Stomach (tissue), 9 donors: ENCODE results near the gene RPL36AL. TPM values are rescaled to one million over a fixed set of nuclear protein-coding genes. Genes with fewer than 3 reads are reported as not detected.
A peak's percentile ranks its signal among the peaks of the same experiment; 100 is the strongest.

Source experiments
- DNase-seq, 2 donors: peaks; one replicate each; pipeline versions ENCODE4 v3.0.0 to v3.0.0-alpha.2; 2013 to 2019
- H3K27ac ChIP-seq, 5 donors: fragments of 200-600 bp in 4 of 5; sonication (generic) in 4 of 5; one replicate each; pipeline ENCODE4 v1.5.1; 2013 to 2019; ENCODE audit warnings: mild to moderate bottlenecking in 1 of 5, moderate library complexity in 1 of 5
- H3K27me3 ChIP-seq, 3 donors: fragments of 200-600 bp; sonication (generic); one replicate each; pipeline ENCODE4 v1.5.1; 2017 to 2019; ENCODE audit warnings: mixed run types in 1 of 3
- H3K36me3 ChIP-seq, 4 donors: fragments of 200-600 bp; sonication (generic); 1 replicate in 3 of 4; 2 replicates in 1 of 4; pipeline ENCODE4 v1.5.1; 2016 to 2019
- H3K4me1 ChIP-seq, 4 donors: fragments of 200-600 bp; sonication (generic); one replicate each; pipeline ENCODE4 v1.5.1; 2016 to 2019
- H3K4me3 ChIP-seq, 4 donors: fragments of 200-600 bp; sonication (generic) in 3 of 4; one replicate each; pipeline ENCODE4 v1.5.1; 2016 to 2019; ENCODE audit warnings: mild to moderate bottlenecking in 1 of 4
- H3K9me3 ChIP-seq, 4 donors: fragments of 200-600 bp; sonication (generic); one replicate each; pipeline ENCODE4 v1.5.1; 2016 to 2019
- EP300 ChIP-seq: sonication (generic); formaldehyde crosslinking; IDR thresholded peaks from one replicate; pipeline ENCODE4 v1.6.1; 2017; ENCODE audit warnings: antibody characterized with exemption
- POLR2A ChIP-seq, 4 donors: fragments of 450-650 bp; IDR thresholded peaks; one replicate each; pipeline ENCODE4 v1.6.1; 2016; ENCODE audit warnings: antibody characterized with exemption in 4 of 4, control low read depth in 2 of 4, mild to moderate bottlenecking in 1 of 4, moderate library complexity in 1 of 4
- POLR2AphosphoS5 ChIP-seq, 3 donors: sonication (generic); formaldehyde crosslinking; IDR thresholded peaks; one replicate each; pipeline ENCODE4 v1.6.1; 2016; ENCODE audit warnings: antibody characterized with exemption in 3 of 3
- WGBS, 5 donors: extraction: QIAGEN DNeasy Blood & Tissue Kit in 3 of 5; methylation state at CpG; one replicate each; pipeline versions ENCODE4 v1.1.5 to v1.1.7; 2013 to 2018; 5-methylcytosine and 5-hydroxymethylcytosine counted together
- intact Hi-C: fragments of 100-400 bp; cut with DNase I; formaldehyde crosslinking; loops from one replicate; pipeline ENCODE4 v1.15.1; 2023; ENCODE audit warnings: low total_unique reads
- polyA plus RNA-seq, 3 donors: library from polyadenylated mRNA; stranded (reverse); fragments of 200-250 nt; gene quantifications; one replicate each; pipeline ENCODE4 v1.2.3, GENCODE V29; 2013
- total RNA-seq, 5 donors: library from RNA; depleted of rRNA; stranded (reverse); fragments of >200 nt; gene quantifications; one replicate each; pipeline versions ENCODE4 v1.1.0 to v1.2.3, GENCODE V29; 2014 to 2016
- TF ChIP-seq, protein P1 (sequence below), 7 experiments: fragments of 450-650 bp in 4 of 7; fragments of 200-600 bp in 3 of 7; sonication (generic) in 3 of 7; IDR thresholded peaks; one replicate each; pipeline ENCODE4 v1.5.1; 2016 to 2019; ENCODE audit warnings: antibody characterized with exemption in 7 of 7, control low read depth in 2 of 7, mild to moderate bottlenecking in 1 of 7
- donor health status: healthy with polysubstance abuse.
- donor health status: Bipolar disorder and iron deficiency.
- donor health status: healthy.

The RPL36AL gene
- total and polyA plus RNA-seq, 8 donors: 72.4 to 989 (median 195) TPM

DNA sequence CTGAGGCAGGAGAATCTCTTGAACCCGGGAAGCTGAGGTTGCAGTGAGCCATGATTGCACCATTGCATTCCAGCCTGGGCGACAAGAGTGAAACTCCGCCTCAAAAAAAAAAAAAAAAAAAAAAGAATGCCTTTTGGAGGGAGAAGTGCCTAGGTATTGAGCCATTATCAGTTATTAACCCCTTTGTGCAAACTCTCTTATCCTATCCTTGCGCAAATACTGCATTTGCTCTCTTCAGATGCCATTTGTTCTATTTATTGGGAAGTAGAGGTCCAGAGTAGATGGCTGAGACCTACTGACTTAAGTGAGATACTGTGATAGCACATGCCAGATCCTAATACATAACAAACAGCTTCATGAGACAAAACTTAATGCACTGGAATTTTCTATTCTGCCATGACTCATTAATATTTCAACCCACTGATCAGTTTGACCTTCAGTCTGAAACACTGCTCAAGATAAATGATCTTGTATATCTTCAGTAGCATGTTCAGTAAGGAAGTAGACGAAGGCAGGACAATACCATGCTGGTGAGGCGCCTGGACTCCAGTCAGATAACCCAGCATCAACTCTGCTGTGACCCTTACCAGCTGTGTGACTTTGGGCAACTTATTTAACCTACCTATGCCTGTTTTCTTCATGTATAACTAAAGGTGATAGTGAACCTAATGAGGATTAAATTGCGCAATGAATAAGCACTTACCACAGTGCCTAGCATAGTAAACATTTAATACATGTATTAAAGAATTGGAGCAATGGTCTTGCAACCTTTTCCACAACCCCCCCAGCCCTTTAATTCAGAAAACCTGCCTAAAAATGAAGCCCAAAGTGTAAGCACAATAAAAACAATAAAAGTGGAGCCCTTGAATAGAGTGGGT lies 20.4 kb upstream of the RPL36AL start:
- intact Hi-C loops: no loop called here
- Histone ChIP-seq H3K4me3 (no peak overlapping the region), H3K9me3 (no peaks in the 10 kb centered on the region), H3K27me3 (no peaks in the 10 kb centered on the region), H3K4me1 (peaks cover 21 to 71% (median 48%) of the 10 kb centered on the region in 4 donors), H3K36me3 (peaks cover 0 to 24% (median 15%) of the 10 kb centered on the region in 4 donors), H3K27ac (peak overlapping the region; percentile 29 to 72 (median 66))
- no peak for DNase-seq
- TF ChIP-seq, protein P1, sequence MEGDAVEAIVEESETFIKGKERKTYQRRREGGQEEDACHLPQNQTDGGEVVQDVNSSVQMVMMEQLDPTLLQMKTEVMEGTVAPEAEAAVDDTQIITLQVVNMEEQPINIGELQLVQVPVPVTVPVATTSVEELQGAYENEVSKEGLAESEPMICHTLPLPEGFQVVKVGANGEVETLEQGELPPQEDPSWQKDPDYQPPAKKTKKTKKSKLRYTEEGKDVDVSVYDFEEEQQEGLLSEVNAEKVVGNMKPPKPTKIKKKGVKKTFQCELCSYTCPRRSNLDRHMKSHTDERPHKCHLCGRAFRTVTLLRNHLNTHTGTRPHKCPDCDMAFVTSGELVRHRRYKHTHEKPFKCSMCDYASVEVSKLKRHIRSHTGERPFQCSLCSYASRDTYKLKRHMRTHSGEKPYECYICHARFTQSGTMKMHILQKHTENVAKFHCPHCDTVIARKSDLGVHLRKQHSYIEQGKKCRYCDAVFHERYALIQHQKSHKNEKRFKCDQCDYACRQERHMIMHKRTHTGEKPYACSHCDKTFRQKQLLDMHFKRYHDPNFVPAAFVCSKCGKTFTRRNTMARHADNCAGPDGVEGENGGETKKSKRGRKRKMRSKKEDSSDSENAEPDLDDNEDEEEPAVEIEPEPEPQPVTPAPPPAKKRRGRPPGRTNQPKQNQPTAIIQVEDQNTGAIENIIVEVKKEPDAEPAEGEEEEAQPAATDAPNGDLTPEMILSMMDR (IDR thresholded peaks at IDR 0.05): no peak
- no peak for TF ChIP-seq POLR2AphosphoS5 (IDR thresholded peaks at IDR 0.05)
- WGBS, 5 donors: 76 to 85% (median 78%) methylated on average over 7 of the region's 7 CpGs

DNA sequence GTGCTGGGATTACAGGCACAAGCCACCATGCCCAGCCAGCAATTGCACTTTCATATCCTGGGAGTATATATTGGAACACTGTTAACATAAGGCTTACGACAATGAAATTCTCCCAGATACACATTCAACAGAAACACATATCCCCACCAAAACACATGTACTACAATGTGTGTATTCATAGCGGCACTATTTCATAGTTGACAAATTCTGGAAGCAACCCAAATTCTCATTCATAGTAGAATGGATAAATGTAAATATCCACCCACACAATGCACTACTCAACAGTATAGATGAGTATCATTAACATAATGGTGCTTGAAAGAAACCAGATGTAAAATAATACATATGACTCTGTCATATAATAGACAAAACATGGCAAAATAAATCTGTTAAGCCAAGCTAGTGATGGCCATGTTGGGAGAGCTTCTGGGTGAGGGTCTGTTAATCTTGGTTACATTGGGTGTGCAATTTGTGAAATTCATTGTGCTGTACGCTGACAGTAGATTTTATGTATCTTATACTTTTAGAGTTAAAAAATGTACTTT lies 17.2 kb upstream of the RPL36AL start:
- TF ChIP-seq POLR2AphosphoS5 (IDR thresholded peaks at IDR 0.05): no peak
- TF ChIP-seq, protein P1 (IDR thresholded peaks at IDR 0.05): no peak
- peaks cover 21 to 76% (median 55%) of the 10 kb centered on the region in 4 donors for H3K4me1 ChIP-seq
- H3K4me3 ChIP-seq: no peak overlapping the region
- 75 to 89% (median 78%) methylated on average over 3 of the region's 3 CpGs for WGBS, 5 donors
- H3K27me3 ChIP-seq: no peaks in the 10 kb centered on the region
- no peak for DNase-seq
- H3K9me3 ChIP-seq: no peaks in the 10 kb centered on the region
- peaks cover 0 to 24% (median 15%) of the 10 kb centered on the region in 4 donors for H3K36me3 ChIP-seq
- intact Hi-C loops: loop anchor here (10.0 kb wide), 1 partner anchor 127 kb away; the partner anchor contains the start of gene KLHDC2
- H3K27ac ChIP-seq: no peak overlapping the region

DNA sequence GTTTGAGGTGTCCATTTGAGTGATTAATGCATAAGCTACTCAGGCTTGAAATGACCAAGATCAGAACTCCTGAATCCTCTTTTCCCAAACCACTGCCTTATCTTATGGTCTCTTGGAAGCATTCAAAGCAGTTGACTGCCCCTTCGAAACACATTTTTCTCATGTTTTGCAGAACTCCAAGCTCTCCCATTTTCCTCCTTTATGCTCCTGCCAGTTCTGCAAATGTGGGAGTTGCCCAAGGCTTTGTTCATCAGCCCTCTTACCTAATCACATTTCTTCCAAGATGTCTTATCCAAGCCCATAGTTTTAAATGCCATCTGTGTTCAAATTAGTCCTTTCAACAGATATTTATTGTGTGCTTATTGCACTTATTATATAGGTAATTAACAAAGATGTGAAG lies 16.4 kb upstream of the RPL36AL start:
- Histone ChIP-seq H3K9me3 (no peaks in the 10 kb centered on the region), H3K36me3 (peaks cover 0 to 24% (median 15%) of the 10 kb centered on the region in 4 donors), H3K4me3 (no peak overlapping the region), H3K27ac (peak overlapping the region in 1 of 5 donors; percentile 98), H3K4me1 (peaks cover 20 to 76% (median 55%) of the 10 kb centered on the region in 4 donors), H3K27me3 (no peaks in the 10 kb centered on the region)
- no peak for DNase-seq
- TF ChIP-seq, protein P1 (IDR thresholded peaks at IDR 0.05): no peak
- TF ChIP-seq POLR2AphosphoS5 (IDR thresholded peaks at IDR 0.05): no peak
- no peak for TF ChIP-seq EP300
- no peak for TF ChIP-seq POLR2A (IDR thresholded peaks at IDR 0.05)
- intact Hi-C loops: loop anchor here (10.0 kb wide), 1 partner anchor 128 kb away; the partner anchor contains the start of gene KLHDC2
- 87 to 97% (median 95%) methylated on average over 1 of the region's 1 CpG for WGBS, 5 donors

DNA sequence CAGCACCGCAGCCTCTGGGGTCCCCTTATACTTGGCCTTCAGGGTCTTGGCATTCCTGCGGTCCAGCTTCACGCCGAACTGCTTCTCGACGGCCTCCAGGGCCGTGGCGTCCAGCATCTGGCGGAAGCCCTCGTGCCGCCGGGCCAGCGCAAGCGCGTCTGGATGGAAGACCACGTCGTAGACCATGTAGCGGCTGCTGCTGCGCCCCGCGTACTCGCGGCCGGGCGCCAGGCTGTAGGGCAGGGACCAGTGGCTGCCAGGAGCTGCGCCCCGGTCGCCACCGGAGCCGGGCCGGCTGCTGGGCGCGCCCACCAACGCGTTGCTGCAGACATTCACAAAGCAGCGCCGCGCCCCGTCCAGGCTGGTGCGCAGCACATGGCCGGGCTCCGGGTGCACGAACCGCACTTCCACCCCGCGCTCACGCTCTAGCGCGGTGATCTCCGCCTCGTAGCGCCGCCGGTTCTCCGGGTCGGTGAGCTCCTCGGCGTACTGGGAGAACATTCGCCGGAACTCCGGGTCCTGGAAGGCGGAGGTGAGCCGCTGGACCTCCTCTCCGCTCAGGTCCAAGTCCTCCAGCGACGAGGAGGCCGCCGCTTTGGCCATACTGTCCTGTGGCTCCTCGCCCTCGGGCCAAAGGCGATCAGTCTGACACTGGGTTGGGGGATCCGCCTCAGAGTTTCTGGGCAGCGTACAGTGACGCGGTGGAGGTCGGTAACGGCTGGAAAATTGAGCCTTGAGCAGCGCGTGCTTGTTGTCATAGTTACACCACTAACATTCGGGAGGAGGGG lies 14.3 kb upstream of the RPL36AL start, which contains the start of gene DNAAF2:
DNAAF2 (minus strand) TSS at position 698 of the 788 bp plus-strand sequence; CDS start at position 603, 95 bp downstream.
- TF ChIP-seq POLR2AphosphoS5 (IDR thresholded peaks at IDR 0.05): peak in 1 of 3 donors; percentile 2
- TF ChIP-seq, protein P1 (IDR thresholded peaks at IDR 0.05): no peak
- Histone ChIP-seq H3K36me3 (peaks cover 0 to 24% (median 15%) of the 10 kb centered on the region in 4 donors), H3K4me1 (peaks cover 14 to 79% (median 50%) of the 10 kb centered on the region in 4 donors), H3K27ac (peak within 1 kb of the TSS; percentile 96 to 99 (median 98)), H3K9me3 (no peaks in the 10 kb centered on the region), H3K27me3 (no peaks in the 10 kb centered on the region), H3K4me3 (peak within 1 kb of the TSS; percentile 70 to 94 (median 92))
- intact Hi-C loops: loop anchor here (10.0 kb wide), 1 partner anchor 130 kb away; the partner anchor contains the start of gene KLHDC2
- 0 to 1% (median 0%) methylated on average over 46 to 80 of the region's 80 CpGs for WGBS, 5 donors
- peak; percentile 63 to 94 for DNase-seq
